Hindlimb muscle (tissue), 1 donor: Measurements from ENCODE around the gene IGF1R. TPM values are rescaled to one million over a fixed set of nuclear protein-coding genes. Genes with fewer than 3 reads are reported as not detected.

Source experiments
- DNase-seq: peaks from one replicate; pipeline ENCODE4 v3.0.0-alpha.2; 2013
- polyA plus RNA-seq: library from polyadenylated mRNA; unstranded; fragments of 120-200 nt; gene quantifications from one replicate; pipeline ENCODE4 v1.2.1, GENCODE V29; 2013; ENCODE audit not compliant: insufficient read length

Gene IGF1R
- polyA plus RNA-seq, 1 donor, result 18.3 TPM

DNA sequence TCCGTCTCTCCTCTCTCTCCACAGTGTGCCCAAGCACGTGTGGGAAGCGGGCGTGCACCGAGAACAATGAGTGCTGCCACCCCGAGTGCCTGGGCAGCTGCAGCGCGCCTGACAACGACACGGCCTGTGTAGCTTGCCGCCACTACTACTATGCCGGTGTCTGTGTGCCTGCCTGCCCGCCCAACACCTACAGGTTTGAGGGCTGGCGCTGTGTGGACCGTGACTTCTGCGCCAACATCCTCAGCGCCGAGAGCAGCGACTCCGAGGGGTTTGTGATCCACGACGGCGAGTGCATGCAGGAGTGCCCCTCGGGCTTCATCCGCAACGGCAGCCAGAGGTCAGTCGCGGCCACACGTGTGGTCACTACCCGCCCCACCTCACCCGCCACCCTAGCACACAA is 243.0 kb downstream of the IGF1R start:
- DNase-seq, result no peak

DNA sequence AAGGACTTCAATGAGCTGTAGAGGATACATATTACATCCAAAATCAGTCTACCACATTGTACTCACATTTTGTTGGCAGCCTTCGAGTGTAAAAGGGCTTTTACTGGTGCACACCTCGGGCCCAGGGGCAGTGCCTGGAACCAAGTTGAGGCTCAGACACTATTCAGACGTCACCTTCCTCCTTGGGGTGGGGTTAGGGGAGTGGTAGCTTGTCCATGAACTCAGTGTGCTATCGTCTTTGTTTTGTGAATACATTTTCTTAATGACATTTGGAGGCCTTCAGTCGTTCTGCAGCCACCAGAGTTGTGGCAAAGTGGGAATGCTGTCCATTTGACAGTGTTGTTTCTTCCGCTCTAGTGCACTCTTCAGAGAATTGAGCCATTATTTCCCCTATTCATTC is 245.1 kb downstream of the IGF1R start:
- DNase-seq, result no peak

DNA sequence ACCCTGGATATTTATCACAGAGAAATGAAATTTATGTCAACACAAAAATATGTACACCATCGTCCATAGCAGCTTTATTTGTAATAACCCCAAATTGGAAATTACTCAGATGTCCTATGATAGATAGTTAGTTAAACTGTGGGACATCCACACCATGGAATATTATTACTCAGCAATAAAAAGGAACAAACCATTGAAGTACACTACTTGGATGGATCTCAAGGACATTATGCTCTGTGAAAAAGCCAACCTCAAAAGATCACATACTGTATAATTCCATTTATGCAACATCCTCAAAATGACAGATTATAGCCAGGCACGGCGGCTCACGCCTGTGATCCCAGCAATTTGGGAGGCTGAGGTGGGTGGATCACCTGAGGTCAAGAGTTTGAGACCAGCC is 246.0 kb downstream of the IGF1R start:
- no peak for DNase-seq

DNA sequence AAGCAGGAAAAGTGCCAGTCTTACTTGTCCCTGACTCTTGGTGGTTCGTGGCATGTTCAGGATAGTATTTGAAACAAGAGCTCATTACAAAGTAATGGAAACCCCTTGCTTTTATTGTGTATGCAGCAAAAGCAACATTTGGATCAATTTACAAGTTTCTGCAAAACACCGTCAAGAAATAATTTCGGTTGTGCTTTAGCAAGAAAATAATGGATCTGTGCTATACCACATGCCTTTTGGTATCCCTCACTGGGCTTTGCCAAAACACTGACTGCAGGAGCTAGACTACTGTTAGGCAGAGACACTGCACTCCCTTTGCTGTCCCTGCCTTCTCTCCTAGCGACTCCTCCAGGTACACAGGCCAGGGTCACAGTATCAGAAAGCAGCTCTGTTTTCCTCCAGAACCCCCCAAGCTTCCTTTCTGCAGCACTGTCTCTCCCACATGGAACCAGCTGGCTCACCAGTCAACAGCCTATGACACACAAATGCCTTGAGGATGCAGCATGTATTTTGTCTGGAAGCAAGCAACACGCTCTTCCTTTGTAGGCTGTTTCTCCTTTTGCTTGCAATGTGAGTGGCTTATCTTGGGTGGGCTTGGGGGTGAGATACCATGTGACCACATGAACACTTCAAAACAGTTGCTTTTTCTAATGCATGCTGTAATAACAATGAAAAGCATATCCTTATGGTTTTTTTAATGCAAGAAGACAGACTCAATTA is 247.8 kb downstream of the IGF1R start:
- DNase-seq, result no peak

DNA sequence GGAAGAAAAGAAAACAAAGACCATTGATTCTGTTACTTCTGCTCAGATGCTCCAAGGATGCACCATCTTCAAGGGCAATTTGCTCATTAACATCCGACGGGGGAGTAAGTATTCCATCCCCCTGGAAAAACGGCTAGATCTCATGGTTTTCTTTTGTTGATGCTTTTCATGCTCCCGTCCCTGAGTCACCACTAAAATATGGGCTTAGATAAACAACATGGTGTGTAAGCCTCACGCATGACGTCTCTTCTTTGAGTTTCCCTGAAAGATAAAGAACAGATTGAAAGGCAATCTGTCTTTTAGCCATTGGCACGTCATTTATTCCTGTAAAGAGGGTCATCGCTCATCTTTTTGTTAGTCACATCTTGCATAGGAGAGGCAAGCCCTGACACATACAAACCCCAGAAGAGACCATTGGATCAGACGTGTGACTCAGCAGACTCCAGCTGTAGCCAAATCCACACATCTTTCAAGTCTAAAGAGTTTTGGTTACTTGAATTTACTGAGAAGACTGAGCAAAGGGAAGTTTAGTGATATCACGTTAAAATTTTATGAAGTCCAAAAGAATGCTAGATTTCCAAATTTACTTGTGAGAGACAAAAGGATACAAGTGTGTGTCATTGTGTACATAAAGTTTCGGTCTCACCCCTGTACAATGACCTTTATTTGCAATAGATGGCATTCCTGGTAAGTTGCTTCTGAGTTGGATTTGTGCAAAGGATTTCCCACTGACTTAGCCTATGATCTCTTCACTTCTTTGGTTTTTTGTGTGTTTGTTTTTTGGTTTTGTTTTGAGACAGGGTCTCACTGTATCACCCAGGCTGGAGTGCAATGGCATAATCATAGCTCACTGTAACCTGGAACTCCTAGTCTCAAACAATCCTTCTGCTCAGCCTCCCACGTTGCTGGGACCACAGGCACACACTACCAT is 248.7 kb downstream of the IGF1R start:
- DNase-seq, result no peak

DNA sequence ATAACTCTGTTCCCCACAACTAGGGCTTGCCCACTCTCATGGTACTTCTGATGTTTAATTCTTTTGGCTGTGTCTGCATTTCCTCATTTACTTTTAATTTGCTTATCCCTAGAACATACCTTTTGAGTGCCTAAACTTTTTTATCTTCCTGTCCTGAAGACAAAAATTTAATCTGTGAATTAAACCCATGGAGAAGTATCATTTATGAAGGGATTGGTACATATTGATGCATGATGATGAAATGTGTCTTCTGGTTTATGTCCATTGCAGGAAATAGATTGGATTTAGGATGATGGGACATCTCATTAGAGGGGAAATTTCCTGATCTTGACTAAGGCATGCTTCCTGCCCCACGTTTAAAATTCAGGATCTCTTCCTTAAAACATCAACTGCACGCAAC is 249.8 kb downstream of the IGF1R start:
- DNase-seq, result no peak

DNA sequence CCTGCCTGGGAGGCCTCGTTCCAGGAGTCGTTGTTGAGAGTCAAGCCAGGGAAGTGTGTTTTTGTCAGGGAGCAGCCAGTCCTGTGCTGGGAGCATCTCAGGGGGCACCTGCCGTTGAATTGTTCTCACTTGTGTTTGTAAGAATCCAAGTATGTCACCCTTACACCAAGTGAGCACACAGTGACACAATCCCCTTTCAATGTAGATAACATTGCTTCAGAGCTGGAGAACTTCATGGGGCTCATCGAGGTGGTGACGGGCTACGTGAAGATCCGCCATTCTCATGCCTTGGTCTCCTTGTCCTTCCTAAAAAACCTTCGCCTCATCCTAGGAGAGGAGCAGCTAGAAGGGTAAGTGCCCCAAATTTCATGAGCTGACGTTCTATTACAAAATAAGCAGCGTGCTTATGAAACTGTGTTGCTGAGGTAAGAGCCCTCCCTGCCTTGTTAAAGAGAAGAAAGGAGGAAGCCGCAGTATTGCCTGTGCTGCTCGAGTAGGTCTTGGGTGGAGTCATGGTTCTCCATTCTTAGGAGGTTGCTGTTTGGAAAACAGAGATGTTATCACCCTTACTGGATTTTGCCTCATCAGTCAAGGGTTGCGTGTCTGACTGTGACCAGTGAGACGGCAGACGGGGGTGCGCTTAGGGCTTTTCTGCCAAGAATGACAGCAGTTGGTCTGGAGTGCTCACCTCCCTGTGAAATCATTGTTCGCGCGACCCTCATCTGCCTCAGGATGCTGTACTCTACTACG is 251.1 kb downstream of the IGF1R start:
- no peak for DNase-seq

DNA sequence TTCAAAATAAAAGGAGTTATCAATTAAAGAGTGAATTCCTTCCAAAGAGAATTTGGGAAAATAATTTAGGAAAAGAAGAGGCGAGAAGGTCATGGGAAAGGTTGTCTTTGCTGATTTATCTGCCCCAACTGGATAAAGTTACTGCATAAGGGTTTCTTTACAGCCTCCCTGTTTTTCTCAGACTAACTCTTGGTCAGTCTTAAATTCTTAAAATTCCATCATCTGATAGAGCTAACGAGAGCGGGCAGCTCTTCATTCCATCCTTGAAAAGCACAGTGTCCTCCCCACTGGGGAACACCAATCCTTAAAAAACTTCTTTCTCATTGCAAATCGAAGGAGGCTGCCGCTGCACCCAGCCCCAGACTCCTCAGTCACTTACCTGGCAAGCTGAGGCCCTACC is 252.0 kb downstream of the IGF1R start:
- DNase-seq, result no peak

DNA sequence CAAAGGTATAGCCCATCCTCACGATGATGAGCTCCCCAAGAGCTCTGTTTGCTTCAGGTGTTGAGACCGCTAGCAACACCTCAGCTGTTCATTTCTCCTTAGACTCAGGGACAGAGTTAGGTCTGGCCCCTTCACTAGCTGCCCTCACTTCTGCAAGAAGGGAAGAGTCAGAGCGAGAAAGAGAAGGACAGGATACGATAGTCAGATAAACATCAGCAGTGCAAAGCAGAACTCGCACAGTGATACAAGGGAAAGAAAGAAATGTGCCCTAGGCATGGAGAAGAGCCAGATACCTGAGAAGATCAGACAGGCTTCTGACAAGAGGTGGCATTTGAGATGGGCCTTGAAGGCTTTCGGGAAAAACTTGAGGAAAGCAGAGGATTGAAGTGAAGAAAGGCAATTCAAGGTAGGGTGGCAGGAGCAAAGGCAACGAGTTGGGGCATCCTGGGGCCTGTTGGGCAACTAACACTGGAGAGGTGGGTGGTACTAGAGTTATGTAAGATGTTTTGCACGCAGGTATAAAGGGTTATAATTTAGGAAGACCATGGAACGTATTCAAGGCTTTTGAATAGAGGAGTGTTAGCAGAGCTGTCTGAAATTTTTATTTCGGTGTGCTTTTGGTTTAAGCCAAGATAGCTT is 253.2 kb downstream of the IGF1R start:
- no peak for DNase-seq

DNA sequence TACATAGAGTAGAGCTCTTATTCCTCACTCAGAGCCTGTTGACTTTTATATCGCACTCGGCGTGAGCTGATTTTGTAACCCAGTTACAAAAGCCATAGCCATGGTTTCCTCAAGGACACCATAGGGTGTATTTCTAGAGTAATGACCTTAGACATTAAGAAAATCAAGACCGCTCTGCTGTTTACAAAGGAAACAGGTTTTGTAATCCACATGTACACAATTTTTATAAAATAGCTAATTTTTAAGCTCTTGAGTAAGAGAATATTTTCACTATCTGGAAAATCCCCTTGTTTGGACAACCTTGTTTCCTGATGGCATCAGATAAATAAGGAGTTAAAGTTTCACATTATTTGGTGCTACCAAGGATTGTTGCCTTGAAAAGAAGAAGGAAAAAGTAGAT is 254.6 kb downstream of the IGF1R start:
- DNase-seq, result no peak

DNA sequence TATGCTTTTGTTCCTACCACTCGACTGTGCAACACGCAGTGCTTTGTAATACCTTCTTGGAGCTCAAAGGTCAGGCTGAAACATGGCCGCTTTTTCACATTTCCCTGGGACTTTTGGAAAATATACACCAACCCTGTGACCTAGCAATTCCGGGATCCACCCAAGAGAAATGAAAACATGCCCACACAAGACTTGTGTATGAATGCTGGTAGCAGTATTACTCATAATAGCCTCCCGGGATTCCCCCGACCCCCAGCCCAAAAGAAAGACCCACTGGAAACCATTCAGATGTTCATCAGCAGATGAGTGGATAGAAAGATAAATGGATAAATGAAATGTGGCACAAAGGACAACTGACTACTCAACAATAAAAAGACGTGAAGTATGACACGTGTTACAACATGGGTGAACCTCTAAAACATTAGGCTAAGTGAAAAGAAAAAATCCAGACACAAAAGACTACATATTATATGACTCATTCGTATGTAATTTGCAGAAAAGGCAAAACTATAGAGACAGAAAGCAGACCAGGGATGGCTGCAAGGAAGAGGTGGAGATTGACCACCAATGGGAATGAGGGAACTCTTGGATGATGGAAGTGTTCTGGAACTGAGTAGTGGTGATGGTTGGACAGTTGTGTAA is 255.2 kb downstream of the IGF1R start:
- DNase-seq, result no peak

DNA sequence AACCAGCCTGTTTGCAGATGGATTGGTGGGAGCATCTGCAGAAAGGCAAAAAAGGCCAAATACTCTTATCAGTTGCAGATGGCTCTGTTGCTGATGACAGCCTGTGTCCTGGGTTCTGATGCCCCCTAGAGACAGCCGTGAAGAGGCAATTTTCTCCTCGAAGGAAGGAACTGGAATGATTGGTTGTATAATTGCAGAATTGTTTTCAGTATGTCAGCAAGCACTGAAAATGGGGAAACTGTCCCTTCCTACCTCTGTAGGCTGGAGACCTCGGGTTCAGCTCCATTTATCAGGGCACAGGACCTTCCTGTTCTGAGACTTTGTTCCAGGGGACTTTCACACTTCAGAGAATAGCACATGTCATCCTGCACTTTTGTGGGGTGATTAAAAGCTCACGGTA is 256.2 kb downstream of the IGF1R start:
- no peak for DNase-seq

DNA sequence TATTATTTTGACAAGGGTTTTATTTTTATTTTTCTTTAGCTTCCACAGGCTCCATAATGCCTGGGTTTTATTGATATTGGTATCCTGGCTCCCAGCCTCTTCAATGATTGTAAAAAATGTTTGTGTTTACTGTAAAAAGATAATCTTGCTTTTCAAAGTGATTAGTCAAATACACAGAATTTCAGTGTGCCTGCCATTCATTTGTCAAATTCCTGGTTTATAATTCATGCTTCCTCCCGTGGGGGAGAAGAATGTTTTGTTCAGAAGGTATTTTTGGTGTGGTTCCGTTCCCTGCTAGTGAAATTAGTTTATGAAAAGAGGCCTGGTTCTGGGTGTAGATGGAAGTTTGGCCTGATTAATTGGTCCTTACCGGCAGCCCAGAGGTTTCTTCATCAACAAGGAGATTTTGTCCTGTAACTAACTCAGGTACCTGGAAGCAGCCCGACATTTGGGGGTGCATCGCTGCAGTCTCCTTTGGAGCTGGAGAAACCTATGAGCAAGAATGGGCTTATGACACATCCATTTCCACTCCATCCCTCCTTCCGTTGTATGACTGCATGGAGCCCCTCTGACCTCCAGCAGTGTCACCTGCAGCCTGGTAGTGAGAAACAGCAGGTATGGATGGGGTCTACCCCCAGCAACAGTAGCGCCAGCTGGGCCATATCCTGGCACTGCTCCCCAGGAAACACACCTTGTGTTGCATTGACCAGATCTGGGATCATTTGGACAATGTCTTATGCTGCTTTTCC is 257.8 kb downstream of the IGF1R start:
- DNase-seq, result no peak

DNA sequence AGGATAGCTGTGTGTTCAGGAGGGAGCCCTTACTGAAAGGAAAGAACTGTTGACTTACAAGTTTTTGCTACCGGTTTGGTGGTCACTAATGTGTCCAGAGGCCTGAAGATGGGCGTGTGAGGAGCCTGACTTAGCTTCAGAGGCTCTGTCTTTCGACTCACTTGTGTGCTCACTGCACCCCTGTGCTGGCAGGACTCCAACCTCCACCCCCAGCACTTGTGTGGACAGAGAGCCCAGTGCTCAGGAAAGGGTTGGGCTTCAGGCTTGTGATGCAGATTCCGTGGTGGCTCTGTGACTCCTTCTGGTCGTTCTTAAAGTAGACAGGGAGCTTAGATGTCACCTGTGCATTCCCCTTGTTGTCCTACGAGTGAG is 258.4 kb downstream of the IGF1R start:
- DNase-seq, result no peak

DNA sequence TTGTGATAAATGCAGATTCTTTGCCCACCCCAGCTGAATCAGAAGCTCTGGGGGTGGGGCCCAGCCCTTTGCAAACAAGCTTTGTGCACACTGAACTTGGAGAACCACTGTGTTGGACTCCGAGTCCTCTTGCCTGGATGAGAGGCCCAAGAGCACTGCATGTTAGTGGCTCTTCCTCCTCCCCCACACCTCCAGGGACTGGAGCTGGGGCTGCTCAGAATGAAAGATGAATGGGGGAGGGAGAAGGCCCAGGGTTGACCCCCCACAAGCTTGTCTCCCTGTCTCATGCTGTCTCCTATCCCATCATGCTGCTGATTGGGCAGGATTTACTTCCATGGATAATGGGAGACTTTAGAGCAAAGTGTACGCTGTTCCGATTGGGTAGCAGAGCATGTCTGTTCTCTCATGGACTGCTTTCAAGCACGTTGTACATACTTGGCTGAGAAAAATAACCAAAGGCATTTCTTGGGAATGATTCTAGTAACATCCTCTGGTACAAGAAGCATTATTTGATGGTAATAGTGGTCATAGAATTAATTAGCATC is 259.7 kb downstream of the IGF1R start:
- DNase-seq, result no peak

DNA sequence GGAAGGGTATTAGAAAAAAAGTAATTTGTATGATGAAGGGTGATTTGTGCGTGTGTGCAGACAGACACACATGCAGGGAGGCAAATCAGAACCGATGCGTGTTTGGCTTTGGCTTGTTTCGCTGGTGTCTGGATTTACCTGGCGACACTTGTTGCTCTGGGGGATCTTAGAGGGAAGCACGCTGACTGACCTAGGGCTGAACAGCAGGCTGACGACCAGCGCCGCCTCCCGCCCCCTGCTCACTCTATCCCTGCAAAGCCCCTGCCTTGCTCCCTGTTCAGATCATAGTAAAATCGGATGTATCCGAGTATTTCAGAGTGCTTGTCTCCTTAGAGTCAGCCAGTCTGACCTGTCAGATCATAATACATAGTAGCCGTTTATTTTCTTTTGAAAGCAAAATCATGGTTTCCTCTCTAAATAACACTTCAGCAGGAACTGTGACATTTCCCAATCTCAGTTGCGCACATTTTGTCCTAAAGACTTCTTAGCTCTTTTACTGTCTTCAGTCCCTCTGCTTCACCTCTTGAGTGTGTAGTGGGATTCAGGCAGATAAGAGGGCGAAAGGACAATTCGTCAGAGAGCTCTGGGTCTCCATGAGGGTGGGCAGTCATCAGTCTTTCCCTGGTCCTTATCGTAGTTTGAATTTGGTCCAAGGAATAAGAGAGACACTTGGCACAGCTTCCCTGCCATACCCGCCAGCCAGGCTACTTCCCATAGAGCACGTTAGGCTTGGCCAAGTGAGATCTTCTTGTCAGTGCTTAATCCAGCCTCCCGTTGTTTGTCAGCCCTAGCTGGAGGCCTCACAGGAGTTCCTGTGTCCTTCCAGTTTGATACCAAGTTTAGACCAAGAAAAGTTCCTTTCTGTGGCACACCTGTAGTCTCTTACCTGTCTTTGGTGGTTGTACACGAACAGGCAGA is 261.9 kb downstream of the IGF1R start:
- no peak for DNase-seq

DNA sequence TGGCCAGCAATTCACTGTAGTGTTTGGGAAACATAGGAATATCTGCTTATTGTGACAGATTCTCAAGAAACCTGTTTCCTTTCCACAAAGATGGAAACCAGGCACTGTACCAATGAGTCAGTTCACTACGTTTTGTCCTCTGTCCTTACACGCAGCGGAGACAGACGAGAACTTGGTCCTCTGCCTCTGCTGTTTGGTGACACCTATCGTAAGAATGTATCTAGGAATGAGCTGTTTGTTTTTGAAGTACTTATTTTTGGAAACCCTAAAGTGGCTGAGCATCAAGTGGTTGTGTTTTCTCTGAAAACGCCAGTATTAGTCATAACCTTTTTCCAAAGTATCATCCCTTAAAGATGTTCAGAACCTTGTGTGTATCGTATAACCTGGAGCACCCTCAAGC is 266.3 kb downstream of the IGF1R start:
- DNase-seq, result no peak

DNA sequence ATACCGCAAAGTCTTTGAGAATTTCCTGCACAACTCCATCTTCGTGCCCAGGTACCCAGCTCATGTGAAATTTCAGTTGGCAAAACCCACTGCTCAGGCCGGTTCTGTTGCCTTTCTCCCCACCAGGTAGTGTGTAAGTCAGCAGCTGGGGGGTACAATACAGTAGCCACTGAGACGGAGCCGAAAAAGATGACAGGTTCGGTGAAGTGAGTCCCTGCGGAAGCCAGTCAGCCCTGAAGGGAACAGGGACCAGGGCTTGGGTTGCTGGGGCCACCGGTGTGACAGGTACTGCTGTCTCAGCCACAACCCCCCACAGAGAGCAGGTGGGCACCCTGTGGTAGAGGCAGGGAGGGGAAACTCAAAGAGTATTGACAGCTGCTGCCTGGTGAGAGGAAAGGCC is 268.5 kb downstream of the IGF1R start:
- no peak for DNase-seq

DNA sequence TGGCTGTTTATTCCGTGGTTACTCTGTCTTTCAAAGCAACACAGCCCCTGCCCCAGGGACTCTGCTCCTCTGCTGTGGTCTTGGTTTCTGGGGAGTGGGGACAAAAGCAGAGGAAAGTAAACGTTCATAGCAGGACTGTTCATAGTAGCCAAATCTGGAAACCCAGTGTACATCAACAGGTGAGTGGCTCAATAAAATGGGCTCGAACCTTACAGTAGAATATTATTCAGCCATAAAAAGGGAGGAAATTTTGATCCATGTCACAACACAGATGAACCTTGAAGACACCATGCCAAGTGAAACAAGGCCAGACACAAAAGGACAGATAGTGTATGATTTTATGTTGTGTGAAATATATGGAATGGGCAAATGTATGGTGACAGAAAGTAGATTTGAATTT is 269.1 kb downstream of the IGF1R start:
- DNase-seq, result no peak
